Sciatic nerve (tissue), 2 donors: ENCODE data around the gene TMEM255B. TPM values are rescaled to one million over a fixed set of nuclear protein-coding genes. Genes with fewer than 3 reads are reported as not detected.

Experiments used
- ATAC-seq: fragments of 200-7000 bp; cut with Tn5 transposase; one replicate; pipeline ENCODE4 v1.9.1; 2020; ENCODE audit warnings: mild to moderate bottlenecking, moderate library complexity
- DNase-seq: peaks from one replicate; pipeline ENCODE4 v3.0.0-alpha.2; 2020; ENCODE audit warnings: low spot score
- intact Hi-C: fragments of 100-400 bp; cut with DNase I; formaldehyde crosslinking; loops from one replicate; pipeline ENCODE4 v1.14.2; 2022
- total RNA-seq: library from RNA; stranded (reverse); fragmentation: NEBNext Ultra II Directional; extraction: Animal tissue kit (Norgen Biotek cat#: 25700); gene quantifications from one replicate; pipeline ENCODE4 v1.2.1, GENCODE V29; 2021
- donor health status: DM: no; HTN: no; CAD: no.
- donor health status: DM: no; HTN: no; CAD: no.

Gene TMEM255B
- total RNA-seq, 1 donor from 2014 or later = 34.8 TPM

DNA sequence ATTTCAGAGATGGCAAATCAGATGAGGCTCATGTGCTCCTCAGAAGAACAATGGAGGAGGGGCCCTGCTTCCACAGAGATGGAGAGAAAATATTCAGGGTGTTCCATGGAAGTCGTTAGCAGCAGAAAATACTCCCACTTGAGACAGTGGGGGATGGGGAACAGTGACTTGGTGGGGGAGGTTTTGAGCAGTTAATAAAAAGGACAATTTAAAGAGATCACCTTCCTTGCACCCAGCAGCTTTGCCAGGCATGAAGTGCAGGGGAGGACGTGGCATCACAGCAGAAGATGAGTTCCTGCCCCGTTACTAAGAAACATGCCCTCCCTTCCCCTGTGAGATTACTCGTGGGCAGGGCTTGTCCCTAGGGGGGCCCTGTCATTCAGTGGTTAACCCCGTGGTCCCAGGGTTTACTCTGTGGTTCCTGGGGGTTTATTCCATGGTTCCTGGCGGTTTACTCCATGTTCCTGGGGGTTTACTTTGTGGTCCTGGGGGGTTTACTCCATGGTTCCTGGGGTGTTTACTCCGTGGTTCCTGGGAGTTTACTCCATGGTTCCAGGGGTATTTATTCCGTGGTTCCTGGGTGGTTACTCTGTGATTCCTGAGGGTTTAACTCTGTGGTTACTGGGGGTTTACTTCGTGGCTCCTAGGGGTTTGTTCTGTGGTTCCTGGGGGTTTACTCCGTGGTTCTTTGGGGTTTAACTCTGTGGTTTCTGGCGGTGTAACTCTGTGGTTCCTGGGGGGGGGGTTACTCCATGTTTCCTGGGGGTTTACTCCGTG lies 49.2 kb downstream of the TMEM255B start:
- DNase-seq (no peak), ATAC-seq (no peak)
- intact Hi-C loops = no loop called here

DNA sequence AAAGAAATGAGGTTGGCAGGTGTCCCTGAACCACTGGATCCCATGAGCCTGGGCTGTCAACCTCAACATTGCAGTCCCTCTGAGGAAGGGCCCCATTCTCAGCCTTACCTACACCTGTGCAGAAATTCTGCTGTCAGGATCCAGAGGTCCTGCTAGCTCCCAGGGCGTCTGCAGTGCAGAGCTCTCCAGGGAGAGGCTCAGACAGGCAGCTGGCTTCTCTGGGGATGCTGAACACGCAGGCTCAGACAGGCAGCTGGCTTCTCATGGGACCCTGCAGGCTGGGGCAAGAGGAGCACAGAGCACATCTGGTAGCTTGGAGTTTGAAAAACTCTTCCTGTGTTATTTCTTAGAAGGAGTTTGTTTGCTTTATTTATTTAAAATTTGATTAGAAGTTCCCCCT lies 50.9 kb downstream of the TMEM255B start:
- ATAC-seq = no peak
- intact Hi-C loops = no loop called here
- DNase-seq = no peak

DNA sequence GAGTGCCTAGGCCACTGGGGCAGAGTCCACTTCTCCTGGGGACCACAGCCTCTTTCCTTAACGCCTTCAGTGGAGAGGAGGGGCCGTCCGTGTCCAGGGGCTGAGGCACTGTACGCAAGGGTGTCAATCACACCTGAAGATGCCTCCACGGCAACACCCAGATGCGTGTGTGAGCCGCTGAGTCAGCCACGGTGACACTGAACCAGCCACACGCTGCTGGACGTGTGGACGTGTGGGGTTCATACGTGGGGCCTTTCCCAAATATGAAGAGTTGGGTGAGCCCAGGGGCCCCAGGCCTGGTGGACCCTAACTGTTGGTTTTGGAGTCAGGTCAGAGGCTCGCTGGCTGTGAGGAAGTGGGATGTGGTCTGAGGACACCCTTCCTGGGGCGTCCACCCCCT lies 51.6 kb downstream of the TMEM255B start:
- DNase-seq (no peak), ATAC-seq (no peak)
- intact Hi-C loops = no loop called here

DNA sequence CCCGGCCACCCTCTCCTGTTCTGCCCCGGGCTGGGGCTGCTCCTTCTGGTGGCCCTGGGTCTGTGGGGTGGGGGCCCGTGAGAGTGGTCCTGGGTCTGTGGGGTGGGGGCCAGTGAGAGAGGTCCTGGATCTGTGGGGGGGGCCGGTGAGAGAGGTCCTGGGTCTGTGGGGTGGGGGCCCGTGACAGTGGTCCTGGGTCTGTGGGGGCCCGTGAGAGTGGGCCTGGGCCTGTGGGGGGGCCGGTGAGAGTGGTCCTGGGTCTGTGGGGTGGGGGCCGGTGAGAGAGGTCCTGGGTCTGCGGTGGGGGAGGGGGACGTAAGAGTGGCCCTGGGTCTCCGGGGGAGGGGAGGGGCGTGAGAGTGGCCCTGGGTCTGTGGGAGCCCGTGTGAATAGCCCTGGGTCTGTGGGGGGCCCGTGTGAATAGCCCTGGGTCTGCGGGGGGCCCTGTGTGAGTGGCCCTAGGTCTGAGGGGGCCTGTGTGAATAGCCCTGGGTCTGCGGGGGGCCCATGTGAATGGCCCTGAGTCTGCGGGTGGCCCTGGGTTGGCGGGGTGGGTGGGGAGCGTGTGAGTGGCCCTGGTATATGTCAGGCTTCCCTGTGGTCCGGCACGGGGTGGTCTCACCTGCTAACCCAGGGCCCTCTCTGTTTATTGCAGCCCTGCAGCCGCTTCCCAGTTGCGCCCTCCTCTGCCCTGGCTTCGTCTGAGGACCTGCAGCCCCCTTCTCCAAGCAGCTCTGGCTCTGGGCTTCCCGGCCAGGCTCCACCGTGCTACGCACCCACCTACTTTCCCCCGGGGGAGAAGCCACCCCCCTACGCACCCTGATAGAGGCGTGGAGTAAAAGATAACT lies 52.3 kb downstream of the TMEM255B start:
- ATAC-seq (no peak), DNase-seq (no peak)
- intact Hi-C loops = no loop called here

DNA sequence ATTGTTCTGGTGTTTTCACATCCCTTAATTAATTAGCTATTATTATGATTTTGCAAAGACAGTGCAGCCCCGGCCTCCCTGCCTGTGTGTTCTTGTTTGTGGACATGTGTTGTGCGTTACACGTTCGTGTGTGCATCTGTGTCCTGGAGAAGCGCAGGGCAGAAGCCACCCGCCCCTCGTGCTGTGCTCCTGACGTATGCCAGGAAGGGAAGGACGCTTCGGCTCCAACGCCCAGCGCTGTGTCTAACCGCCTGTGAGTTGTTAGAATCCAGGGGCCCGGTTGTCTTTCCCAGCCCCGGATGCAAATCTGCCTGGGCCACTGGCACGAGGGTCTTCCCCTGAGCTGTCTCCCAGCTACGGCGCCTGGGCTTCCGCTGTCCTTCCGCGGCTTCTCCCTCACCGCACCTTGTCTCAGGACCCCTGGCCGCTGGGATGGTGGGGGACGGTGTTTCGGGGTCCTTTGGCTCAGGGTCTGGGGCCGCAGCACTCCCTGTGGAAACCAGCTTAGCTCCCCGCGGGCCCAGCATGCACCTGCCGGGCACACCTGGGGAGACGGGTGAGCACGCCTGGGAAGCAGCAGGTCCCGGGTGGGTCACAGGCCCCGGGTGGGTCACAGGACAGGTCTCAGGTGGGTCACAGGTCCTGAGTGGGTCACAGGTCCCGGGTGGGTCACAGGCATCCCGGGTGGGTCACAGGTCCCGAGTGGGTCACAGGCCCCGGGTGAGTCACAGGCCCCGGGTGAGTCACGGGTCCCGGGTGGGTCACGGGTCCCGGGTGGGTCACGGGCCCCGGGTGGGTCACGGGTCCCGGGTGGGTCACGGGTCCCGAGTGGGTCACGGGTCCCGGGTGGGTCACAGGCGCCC lies 53.4 kb downstream of the TMEM255B start:
- no peak for DNase-seq
- no peak for ATAC-seq
- intact Hi-C loops = no loop called here

DNA sequence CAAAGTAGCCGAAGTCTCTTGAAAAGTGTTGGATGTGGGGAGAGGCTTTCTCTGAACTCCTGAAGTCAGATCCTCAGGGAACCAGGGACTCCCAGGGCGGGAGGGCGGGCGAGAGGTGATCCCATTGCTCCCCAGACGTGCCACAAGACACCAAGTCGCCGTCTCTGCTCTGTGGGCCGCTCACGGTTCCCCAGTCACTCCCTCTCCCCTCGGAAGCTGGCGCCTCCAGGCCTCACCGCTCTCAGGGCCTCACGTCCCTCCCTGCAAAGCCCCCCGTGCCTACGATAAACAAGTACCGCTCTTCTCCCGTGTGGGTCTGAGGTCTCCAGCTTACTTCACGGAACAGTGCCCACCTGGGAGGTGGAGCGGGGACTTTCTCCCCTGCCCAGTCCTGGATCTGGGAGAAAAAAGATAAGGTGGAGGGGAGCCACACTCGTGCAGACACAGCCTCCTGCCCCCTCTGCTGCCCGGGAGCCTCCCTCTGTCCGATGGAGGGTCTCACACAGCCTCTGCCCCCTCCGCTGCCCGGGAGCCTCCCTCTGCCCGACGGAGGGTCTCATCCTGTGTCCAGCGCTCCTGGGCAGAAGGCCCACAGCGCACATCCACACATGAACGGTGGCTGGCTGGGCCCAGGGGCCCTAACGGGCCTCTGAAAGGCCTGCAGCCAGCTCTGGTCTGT lies 54.2 kb downstream of the TMEM255B start:
- intact Hi-C loops = no loop called here
- ATAC-seq (no peak), DNase-seq (no peak)

DNA sequence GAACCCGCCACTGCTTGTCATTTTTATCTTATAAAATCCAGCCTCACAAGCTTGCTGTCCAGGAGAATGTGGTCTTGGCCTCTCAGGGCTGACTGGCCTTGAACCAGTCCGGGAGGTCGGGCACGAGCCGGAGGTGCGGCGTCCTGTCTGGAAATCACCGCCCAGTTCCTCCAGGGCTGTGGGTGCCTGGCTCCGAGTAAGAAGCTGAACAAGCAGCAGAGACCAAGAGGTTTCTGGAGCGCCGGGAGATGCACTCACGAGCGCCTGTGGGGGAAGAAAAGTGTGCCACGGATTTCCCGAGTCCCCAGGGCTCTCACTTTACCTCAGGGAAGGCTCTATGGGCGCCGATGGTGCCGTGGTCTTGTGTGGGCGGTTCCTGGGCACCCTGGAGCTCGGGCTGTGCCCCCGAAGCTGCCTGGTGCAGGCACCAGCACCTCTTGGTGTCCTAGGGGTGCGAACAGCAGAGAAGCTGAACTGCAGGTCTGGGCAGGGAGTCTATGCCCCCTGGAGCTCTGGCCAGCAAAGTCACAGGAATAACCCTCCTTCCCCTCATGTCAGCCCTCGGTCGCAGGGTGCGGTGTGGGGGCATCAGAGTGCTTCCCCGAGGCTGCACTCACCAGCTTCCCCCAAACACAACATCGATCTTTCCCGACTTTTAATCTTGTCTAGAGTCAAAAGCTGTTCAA lies 54.9 kb downstream of the TMEM255B start:
- no peak for ATAC-seq
- intact Hi-C loops = no loop called here
- no peak for DNase-seq

DNA sequence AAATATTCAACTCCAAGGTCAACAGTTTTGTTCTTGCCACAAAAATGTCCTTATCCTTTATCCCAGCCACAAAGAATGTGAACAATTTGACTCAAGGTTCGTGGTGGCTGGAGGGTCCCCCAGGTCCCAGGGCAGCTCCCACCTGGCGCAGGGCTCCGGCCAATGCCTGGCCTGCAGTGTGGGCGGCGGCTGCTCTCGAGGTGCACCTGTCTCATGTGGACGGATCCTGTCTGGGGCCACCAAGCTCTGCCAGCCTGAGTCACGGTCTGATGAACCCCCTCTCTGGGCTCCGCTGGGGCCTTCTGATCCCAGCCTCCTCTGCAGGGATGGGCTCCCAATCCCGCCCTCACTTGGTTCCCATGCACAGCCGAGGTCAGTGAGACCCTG lies 55.4 kb downstream of the TMEM255B start:
- DNase-seq (no peak), ATAC-seq (no peak)
- intact Hi-C loops = no loop called here

DNA sequence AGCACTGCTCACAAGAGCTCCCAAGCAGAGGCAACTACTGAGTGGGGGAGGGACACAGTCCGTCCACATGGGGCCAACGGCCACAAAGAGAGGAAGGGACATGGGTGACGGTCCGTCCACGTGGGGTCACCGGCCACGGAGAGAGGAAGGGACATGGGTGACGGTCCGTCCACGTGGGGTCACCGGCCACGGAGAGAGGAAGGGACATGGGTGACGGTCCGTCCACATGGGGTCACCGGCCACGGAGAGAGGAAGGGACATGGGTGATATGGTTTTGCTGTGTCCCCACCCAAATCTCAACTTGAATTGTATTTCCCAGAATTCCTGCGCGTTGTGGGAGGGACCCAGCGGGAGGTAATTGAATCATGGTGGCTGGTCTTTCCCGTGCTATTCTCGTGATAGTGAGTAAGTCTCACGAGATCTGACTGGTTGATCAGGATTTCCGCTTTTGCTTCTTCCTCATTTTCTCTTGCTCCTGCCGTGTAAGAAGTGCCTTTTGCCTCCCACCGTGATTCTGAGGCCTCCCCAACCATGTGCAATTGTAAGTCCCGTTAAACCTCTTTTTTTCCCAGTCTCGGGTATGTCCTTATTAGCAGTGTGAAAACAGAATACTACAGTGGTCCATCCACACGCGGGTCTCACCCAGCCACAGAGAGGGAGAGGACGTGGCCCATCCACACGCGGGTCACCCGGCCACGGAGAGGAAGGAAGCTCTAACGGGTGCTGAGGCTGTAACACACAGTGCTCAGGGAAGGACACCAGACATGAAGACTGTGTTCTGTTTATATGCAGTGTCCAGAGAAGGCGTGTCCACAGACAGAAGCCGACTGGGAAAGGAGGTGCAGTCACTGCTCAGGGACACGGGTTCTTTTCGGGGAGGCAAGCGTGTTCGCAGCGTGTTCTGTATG lies 56.4 kb downstream of the TMEM255B start:
- intact Hi-C loops = loop anchor here (2.0 kb wide), 1 partner anchor 131 kb away; no protein-coding TSS in a partner anchor
- no peak for ATAC-seq
- no peak for DNase-seq

DNA sequence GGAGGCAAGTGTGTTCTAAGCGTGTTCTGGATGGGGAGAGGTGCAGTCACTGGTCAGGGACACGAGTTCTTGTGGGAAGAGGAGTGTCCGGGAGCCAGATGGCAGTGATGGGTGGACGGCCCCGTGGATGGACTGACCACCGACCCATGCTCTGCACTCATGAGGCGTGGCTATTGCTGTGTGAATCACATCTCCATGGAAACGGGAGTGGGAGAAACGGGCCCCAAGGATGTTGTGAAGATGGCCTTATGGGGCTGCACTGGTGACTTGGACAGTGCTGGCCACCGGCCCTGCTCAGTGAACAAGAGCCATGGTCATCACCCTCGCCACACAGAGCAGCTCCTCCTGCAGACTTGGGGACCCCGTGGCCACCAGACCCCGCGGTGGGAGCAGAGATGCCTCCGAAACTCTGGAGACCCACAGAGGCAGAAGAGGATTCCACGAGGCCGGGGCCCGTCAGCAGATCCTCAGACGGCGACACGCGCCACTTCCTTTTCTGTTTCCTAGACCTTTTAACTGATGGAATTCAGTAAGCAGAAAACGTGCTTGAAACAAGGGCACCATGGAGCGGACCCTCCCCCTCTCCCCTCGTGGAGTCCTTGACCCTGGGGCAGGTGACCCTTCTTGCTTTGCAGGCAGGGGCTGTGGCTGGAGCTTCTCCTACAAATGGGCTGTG lies 57.4 kb downstream of the TMEM255B start:
- ATAC-seq (no peak), DNase-seq (no peak)
- intact Hi-C loops = loop anchor here (2.0 kb wide), 1 partner anchor 130 kb away; no protein-coding TSS in a partner anchor

DNA sequence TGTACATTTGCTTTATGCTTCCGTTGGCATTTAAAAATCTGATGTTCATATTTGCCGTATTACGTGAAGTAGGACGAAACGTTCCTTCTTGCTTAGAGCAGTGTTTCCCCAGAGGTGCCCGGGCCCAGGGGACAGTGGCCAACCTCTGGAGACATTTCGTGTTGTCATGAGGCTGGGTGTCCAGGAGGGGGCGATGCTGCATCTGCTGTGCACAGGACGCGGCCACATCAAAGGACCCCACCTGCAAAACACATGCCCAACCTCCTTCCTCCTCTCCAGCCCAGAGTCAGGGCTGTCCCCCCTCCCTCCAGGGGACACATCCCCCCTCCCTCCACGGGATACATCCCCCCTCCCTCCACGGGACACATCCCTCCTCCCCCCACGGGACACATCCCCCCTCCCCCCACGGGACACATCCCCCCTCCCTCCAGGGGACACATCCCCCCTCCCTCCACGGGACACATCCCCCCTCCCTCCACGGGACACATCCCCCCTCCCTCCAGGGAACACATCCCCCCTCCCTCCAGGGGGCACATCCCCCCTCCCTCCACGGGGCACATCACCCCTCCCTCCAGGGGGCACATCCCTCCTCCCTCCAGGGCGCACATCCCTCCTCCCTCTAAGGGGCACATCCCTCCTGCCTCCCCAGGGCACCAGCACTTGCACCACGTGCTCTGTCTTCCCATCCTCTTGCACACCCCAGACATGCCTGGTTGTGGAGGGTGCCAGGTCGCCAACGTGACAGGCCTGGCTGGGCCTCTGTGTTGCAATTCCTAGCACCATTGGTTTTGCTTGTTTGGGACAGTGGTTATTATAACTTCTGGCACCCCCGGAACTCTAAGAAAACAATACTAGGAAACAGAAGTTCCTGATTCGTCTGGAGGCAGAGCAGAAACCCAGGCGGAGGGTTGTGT lies 58.2 kb downstream of the TMEM255B start:
- DNase-seq (peak; percentile 92), ATAC-seq (peak; percentile 55)
- intact Hi-C loops = loop anchor here (2.0 kb wide), 1 partner anchor 130 kb away; no protein-coding TSS in a partner anchor

DNA sequence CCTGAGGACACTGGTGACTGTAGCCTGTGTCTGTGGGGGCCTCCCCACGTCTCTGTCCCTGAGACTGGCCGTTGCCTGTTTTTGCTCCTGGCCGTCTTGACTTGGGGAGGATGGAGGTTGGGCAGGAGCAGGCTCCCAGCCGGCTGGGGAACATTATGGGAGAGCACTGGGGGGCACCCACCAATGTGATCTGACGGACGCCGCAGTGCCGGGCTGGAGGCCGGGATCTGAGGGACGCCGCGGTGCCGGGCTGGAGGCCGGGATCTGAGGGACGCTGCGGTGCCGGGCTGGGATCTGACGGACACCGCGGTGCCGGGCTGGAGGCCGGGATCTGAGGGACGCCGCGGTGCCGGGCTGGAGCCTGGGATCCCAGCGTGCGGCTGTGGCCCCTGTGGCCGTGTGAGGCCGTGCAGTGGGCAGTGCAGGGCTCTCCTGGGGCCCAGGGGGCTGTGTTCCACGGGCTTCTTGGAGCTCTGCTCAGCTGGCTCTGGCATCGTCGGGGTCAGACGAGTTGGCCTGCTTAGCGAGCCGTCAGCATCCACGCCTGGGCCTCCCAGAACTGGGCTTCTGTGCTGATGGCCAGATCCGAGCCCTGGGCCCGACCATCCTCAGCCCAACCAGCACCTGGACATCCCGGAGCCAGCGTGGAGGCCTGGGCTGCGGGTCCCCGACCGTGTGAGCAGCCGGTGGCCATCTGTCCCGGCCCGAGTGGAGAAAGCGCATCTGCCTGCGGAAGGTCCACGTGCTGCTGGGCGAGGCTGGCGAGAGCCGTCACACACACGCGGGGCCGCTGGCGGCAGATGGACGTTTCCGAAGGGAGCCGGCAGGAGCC lies 59.0 kb downstream of the TMEM255B start:
- DNase-seq = no peak
- intact Hi-C loops = loop anchor here (2.0 kb wide), 1 partner anchor 129 kb away; no protein-coding TSS in a partner anchor
- ATAC-seq = no peak

DNA sequence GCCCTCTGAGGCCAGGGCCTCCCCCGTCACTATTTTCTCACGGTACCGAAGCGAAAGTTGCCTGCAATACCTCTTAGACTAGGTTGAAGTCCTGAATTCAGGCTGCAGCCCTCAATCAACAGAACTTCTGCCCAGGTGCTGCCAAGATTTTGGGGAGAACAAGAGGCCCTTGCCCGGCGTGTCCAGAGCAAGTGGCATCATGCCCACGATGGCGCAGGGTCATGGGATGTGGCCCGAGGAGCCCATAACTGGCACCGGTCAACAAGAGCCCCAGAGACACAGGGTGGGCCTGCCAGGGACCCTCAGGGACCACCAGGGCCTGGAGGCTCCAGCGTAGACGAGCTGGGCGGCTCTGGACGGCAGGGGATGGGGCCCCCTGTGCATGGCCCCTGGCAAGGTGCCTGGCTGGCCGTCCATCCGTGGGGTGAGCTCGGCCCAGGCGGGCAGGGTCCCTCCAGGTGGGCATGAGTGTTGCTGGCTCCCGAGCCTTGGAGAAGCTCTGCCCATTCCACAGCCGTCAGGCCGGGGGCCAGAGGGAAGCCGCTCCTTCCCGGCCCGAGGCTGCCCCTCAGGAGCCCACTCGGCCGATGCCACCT lies 59.8 kb downstream of the TMEM255B start:
- no peak for ATAC-seq
- intact Hi-C loops = no loop called here
- DNase-seq = no peak

DNA sequence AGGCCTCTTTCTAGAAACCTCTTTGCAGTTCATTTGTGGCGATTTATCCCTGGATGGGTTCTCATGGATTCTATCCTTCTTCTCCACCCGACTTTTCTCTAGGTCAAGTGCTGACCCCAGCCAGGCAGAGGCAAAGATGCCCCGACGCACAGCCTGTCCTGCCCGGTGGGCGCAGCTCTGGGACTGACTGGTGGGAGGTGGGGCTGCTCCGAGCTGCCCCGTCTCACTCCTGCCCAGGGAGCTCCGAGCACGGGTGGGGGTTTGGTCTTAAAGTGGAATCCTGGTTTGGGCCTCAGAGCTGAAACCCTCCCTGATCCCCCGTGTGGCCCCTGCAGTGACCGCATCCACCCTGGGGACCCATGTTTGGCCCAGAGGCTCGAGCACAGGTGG lies 60.3 kb downstream of the TMEM255B start:
- ATAC-seq (no peak), DNase-seq (no peak)
- intact Hi-C loops = no loop called here
